KOPT-K1 (cell line): ENCODE results near the gene CAB39.

ENCODE experiments used
- H3K27ac ChIP-seq: fragments of 200-600 bp; sonication (generic); 2 replicates; pipeline ENCODE4 v1.5.1; 2016; ENCODE audit warnings: antibody characterized with exemption, mild to moderate bottlenecking, low read depth, low read length; ENCODE audit not compliant: poor library complexity, severe bottlenecking
- H3K36me3 ChIP-seq: fragments of 200-600 bp; sonication (generic); 2 replicates; pipeline ENCODE4 v1.5.1; 2017; ENCODE audit warnings: antibody characterized with exemption, mild to moderate bottlenecking, low read length, moderate library complexity; ENCODE audit not compliant: insufficient read depth
- H3K9me3 ChIP-seq: fragments of 200-600 bp; sonication (generic); 2 replicates; pipeline ENCODE4 v1.5.1; 2017; ENCODE audit warnings: antibody characterized with exemption, low read length, mild to moderate bottlenecking; ENCODE audit not compliant: insufficient read depth, poor library complexity, severe bottlenecking

The CAB39 gene

DNA sequence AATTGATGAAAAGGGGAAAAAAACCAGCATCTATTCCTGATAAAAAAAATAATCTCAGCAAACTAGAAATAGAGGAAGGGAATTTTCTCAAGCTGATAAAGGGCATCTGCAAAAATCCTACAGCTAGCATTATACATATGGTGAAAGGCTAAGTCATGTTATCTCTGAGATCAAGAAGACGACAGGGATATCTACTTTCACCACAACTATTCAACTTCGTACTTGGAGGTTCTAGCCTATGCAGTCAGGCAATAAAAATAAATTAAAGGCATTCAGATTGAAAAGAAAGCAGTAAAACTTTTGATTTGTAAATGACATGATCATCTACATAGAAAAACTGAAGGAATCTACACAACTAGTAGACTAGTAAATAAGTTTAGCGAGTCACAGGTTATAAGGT lies 58.2 kb downstream of the CAB39 start:
- Histone ChIP-seq H3K9me3 (no peaks in the 10 kb centered on the region), H3K27ac (no peak overlapping the region), H3K36me3 (peaks cover 57% of the 10 kb centered on the region)

DNA sequence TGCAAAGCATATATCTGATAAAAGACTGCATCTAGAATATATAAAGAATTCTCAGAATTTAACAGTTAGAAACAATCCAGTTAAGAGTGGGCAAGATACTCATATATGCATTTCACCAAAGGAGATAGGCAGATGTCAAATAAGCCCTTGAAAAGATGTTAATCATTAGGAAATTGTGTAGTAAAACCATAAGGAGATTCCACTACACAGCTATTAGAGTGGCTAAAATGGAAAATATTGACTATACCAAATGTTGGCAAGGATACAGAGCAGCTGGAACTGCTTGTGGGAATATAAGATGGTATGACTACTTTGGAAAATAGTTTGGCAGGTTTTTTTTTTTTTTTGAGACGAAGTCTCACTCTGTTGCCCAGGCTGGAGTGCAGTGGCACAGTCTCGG lies 59.5 kb downstream of the CAB39 start:
- Histone ChIP-seq H3K27ac (no peak overlapping the region), H3K36me3 (peaks cover 57% of the 10 kb centered on the region), H3K9me3 (no peaks in the 10 kb centered on the region)

DNA sequence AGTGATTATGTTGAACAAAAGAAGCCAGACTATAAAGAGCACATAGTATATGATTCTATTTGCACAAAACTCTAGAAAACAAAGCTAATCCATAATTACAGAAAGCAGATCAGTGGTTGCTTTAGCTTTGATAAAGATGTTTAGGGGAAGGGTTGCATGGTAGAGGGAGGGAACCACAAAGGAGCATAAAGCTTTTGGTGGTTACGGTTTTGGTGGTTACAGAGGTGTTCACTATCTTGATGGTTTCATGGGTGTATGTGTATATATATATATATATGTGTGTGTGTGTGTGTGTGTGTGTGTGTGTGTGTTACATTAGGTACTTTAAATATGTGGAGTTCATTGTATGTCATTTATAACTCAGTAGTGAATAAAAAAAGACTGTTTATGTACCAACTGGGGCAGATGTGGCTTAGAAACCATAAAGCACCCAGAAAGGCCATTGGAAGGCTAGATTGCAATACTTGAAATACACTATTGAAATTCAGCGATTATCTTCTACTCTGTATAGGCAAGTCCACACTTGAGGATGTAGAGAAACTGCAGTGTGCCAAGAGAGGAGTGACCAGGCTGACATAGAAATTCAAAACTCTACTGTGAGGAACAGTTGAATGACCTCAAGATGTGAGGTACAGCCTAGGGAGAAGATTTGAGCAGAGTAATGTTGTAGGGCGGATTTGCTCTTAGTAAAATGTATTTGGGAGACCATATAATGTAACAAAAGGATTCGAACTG lies 60.6 kb downstream of the CAB39 start:
- Histone ChIP-seq H3K27ac (no peak overlapping the region), H3K36me3 (peaks cover 55% of the 10 kb centered on the region), H3K9me3 (no peaks in the 10 kb centered on the region)

DNA sequence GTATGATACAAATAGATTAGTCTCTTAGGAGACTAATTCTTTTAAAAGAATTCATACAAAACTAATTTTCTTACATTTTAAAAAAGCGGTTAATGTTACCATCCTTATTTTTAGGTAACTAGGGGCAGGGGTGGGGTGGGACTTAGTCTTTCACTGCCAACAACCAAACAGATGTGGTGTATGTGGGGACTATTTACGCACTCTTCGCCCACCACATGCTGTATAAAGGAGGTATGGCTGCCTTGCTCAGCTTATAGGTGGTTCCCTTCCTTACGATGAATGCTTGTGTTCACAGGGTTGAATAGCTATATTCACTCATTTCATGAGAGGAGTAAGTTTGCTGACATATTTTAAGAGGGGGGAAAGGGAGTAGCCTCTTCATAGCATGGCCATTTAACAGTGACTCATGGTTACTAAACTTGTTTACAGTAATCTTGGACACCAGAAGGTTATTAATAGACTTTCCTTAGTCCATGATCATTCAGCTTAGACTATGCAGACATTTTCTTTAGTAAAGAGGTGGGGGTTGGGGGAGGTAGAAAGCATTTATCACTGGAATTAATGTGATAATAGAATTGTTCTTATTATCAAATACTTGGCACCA lies 61.8 kb downstream of the CAB39 start:
- H3K36me3 ChIP-seq: peaks cover 48% of the 10 kb centered on the region
- no peak overlapping the region for H3K27ac ChIP-seq
- no peaks in the 10 kb centered on the region for H3K9me3 ChIP-seq

DNA sequence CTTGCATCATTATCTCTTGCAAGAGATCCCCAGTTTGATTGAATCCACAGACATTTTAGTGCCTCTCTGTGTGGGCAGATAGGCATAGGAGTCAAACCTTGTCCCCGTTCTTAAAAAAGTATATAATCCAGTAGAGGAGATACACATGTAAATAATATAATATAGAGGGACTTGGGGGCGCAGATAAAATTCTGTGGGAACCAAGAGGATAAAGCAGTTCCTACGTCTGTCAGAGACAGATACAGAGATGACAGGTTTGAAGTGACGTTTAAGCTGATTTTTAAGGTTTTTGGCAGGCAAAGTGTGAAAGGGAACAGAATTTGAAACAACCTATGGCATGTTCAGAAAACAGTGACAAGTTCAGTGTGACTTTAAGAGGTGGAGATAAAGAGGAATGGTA lies 63.1 kb downstream of the CAB39 start:
- H3K36me3 ChIP-seq: peaks cover 50% of the 10 kb centered on the region
- no peaks in the 10 kb centered on the region for H3K9me3 ChIP-seq
- H3K27ac ChIP-seq: no peak overlapping the region

DNA sequence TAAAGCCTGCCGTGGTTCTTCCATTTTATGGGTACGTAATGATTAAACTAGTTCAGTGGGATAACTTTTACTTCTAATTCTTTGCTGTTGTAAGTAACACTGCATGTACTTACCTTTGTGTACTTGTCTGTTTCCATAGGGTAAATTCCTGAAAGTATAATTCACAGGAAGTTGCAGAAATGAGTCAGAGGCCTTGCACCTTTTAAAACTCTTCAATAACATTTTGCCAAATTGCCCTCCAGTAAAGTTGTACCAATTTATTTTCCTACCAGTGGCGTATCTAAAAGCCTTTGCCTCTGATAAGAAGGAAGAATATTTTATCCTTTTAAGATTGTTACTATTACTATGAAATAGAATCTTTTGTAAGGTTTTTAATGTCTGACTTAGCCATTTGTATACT lies 65.1 kb downstream of the CAB39 start:
- no peaks in the 10 kb centered on the region for H3K9me3 ChIP-seq
- no peak overlapping the region for H3K27ac ChIP-seq
- peaks cover 54% of the 10 kb centered on the region for H3K36me3 ChIP-seq

DNA sequence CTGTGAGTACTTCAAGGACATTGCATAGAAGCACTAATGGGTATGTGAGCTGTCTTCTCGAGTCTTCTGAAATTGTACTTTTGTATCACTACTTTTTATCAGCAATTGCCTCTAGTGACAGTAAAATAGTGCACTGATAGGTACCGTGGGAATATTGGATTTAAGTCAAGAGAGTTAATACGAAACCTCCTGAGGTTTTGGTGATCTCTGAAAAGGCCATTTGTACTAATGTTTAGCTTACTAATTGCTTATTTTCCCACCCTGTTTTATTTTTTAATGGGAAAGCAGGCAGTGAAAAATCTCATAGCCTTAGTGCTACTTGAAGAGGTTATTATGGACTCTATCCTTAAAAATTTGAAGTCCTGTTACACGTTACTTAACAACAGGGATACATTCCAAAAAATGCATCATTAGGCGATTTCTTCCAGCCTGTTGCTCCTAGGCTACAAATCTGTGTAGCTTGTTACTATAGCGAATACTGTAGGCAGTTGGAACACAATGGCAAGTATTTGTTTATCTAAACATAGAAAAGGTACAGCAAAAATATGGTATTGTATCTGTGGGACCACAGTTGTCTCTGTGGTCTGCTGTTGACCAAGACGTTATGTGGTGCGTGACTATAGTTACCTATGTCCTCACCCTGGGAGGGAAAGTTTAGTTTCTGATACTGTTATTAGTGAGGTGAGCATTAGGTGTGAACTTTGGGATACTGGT lies 65.9 kb downstream of the CAB39 start:
- Histone ChIP-seq H3K36me3 (peaks cover 59% of the 10 kb centered on the region), H3K27ac (no peak overlapping the region), H3K9me3 (no peaks in the 10 kb centered on the region)

DNA sequence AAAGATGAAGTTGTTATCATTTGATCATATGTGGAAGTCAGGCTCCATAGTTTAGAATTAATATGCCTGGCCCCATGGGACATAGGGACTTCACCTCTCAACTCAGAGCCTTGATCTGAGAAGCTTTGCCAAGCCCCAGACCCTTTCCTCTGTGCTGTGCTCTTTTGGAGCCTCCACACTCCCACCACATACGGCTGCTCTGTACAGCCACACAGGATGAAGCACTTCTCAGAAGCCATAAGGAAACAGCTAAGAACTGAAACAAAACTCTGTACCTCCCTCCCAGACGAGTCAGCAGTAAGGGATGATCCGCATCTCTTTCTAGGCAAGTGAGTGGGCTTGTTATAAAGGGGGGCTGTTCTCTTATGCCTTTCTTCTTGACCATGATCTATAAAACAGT lies 66.5 kb downstream of the CAB39 start:
- no peaks in the 10 kb centered on the region for H3K9me3 ChIP-seq
- peaks cover 59% of the 10 kb centered on the region for H3K36me3 ChIP-seq
- H3K27ac ChIP-seq: no peak overlapping the region

DNA sequence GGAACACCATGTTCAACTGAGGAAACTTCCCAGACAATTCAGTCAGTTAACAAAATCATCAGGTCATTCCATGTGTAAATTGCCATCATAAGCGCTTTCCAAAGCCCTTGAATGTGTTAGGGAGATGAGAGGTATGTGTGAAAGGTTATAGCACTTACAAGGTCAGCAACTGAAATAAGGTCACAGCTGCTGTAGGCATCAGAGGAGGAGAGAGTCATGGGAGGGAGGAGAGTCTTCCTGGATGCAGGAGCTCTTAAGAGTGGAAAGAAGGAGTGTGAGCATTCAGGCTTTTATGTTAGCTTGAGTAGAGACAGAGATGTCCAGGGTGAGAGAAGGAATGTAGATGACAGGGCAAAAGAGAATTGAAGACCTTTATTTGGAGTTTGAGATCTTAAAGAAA lies 67.0 kb downstream of the CAB39 start:
- no peak overlapping the region for H3K27ac ChIP-seq
- no peaks in the 10 kb centered on the region for H3K9me3 ChIP-seq
- peaks cover 60% of the 10 kb centered on the region for H3K36me3 ChIP-seq

DNA sequence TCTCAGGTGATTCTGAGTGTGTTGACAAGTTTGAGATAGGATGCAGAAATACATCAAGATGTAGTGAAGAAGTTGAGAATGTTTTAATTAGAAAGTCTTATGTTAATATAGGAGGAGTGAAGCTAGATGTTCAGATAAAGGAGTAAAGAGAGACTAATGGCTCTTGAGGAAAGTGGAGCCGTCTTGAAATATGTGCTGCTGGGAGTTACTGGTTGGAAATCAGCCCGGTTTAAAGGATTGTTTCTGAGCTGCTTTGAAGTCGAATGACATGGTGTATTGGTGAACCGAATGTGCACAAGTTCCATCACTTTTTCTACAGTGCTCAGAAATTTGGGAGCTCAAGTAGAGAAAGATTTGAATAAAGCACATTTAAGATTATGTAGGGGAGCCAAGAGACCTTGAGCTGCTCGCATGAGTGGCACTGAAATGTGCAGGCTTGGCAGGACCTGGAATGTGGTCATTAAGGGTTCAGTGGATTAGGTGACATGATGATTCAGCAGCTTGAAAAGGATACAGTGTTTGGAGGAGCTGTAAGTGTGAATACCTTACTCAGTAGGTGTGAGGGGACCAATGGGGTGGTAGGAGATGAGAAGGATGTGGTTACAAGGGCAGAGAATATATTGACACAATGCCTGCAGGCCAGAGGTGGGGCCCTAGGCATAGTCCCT lies 68.6 kb downstream of the CAB39 start:
- Histone ChIP-seq H3K27ac (no peak overlapping the region), H3K9me3 (no peaks in the 10 kb centered on the region), H3K36me3 (peaks cover 52% of the 10 kb centered on the region)

DNA sequence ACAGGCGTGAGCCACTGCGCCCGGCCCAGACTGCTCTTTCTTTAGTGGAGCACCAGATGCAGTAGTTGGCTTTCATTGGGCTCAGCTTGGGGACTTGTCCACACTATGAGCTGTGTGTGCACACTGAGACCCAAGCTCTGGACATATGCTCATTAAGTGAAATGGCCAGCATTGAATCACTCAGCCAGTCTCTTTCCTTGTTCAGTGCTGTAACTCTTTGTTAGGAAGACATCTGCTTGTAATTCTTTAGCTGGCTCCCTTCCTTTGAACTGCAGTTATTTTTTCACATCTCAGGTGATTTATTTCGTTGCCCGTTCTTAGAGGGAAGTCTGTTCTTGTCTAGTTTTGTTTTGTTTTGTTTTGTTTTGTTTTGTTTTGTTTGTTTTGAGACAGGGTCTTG lies 70.5 kb downstream of the CAB39 start:
- Histone ChIP-seq H3K36me3 (peaks cover 53% of the 10 kb centered on the region; the same call in 1 of the 2 replicates), H3K9me3 (peaks cover 15% of the 10 kb centered on the region), H3K27ac (no peak overlapping the region)

DNA sequence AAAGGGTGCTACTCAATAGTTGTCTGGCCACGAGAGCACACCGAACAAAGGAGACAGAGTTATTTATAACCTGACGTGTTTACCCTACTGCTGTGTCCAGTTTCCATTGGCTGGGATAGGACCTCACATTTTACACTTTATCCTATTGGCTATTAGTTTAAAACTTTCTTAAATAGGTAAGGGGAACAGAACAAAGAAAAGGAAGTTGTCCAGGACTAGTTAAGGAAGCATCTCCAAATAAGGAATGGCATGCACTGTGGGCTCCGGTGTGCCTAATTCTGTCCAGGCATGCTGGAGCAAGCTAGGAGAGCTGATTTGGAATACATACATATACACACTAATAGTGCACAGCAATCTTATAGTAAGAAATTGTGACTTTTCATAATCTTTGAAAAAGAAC lies 72.2 kb downstream of the CAB39 start:
- Histone ChIP-seq H3K27ac (no peak overlapping the region), H3K36me3 (peaks cover 62% of the 10 kb centered on the region), H3K9me3 (peaks cover 26% of the 10 kb centered on the region)

DNA sequence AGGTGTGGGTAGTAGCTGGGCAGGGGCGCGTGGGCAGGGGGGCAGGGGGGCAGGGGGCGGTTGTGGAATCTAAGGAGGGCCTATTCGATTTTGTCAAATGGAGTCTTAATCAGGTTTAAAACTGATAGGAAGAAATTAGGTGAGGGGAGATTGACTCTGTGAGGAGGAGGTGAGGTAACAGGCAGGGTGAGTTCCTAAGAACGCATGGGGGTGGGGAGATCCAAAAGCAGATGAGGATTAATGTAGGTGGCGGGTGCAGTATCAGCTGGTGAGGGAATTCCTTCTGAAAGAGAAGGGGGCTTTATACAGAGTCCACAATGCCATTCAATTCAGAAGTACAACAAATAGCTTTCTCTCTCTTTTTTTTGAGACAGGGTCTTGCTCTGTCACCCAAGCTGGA lies 72.7 kb downstream of the CAB39 start:
- peaks cover 68% of the 10 kb centered on the region for H3K36me3 ChIP-seq
- peaks cover 26% of the 10 kb centered on the region for H3K9me3 ChIP-seq
- no peak overlapping the region for H3K27ac ChIP-seq

DNA sequence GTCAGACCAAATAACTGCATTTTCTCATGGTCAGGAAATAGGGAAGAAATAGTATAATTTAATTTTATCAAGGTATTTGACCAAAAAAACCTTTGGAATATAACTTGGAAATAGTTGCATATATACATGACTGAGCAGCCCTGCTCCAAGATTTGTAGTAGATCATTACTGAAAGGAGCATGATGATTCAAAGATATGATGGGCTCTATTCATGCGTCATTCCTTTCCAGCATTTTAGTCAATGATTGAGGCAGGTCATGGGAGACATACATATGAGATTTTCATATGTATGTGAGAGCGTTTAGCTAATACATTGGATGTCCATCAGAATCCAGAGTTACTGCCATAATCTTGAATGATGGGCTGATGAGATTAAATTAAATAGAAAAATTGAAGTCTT lies 74.5 kb downstream of the CAB39 start:
- Histone ChIP-seq H3K9me3 (peaks cover 26% of the 10 kb centered on the region), H3K27ac (no peak overlapping the region), H3K36me3 (peaks cover 85% of the 10 kb centered on the region)

DNA sequence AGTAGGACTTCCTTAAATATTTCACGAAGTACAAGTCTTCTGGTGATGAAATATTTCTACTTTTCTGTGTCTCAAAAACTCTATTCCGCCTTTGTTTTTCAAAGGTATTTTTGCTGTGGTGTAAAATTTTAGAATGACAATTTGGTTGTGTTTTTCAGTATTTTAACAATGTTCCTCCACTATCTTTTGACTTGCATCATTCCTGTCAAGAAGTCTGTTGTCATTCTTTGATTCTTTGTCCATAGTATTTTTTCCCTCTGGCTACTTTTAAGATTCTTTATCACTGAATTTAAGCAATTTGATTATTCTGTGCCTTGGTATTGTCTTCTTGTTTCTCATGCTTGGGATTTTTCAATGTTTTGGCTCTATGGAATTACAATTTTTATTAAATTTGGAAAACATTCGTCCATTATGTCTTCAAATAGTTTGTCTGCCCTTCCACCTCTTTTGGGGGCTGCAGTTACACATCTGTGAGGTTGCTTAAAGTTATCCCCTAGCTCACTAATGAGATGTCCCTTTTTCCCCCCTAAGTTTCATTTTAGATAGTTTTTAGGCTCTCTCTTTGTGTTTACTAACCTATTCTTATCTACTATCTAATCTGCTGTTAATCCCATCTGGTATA lies 76.0 kb downstream of the CAB39 start:
- H3K27ac ChIP-seq: no peak overlapping the region
- peaks cover 26% of the 10 kb centered on the region for H3K9me3 ChIP-seq
- peaks cover 87% of the 10 kb centered on the region for H3K36me3 ChIP-seq
